ENCODE data around the gene RHBDF1. TPM values are rescaled to one million over a fixed set of nuclear protein-coding genes. Genes with fewer than 3 reads are reported as not detected.

RHBDF1 gene
- total and polyA plus RNA-seq, 8 donors: 33.4 to 50.0 (median 39.7) TPM

DNA sequence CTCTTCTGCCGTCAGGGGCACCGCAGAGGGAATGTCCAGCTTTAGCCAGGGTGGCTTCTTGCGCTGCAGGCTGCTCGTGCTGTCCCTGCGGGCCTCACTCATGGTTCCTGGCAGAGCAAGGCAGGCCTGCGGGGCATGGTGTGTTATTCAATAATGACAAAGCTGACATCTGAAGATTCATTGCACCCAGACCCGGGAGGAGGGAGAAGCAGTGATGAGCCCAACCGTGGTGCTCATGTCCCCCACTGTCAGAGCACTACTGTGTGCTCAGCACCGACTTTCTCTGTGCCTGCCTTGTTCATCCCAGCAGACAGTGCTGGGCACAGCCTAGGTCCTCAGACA, 7.5 kb downstream of the RHBDF1 start:
- Histone ChIP-seq H3K4me3 (no peak overlapping the region), H3K27ac (no peak overlapping the region), H3K36me3 (peaks cover 0 to 49% of the 10 kb centered on the region in 2 donors), H3K9me3 (no peaks in the 10 kb centered on the region), H3K27me3 (no peaks in the 10 kb centered on the region), H3K4me1 (peaks cover 5 to 21% of the 10 kb centered on the region in 2 donors)
- TF ChIP-seq, protein P1, sequence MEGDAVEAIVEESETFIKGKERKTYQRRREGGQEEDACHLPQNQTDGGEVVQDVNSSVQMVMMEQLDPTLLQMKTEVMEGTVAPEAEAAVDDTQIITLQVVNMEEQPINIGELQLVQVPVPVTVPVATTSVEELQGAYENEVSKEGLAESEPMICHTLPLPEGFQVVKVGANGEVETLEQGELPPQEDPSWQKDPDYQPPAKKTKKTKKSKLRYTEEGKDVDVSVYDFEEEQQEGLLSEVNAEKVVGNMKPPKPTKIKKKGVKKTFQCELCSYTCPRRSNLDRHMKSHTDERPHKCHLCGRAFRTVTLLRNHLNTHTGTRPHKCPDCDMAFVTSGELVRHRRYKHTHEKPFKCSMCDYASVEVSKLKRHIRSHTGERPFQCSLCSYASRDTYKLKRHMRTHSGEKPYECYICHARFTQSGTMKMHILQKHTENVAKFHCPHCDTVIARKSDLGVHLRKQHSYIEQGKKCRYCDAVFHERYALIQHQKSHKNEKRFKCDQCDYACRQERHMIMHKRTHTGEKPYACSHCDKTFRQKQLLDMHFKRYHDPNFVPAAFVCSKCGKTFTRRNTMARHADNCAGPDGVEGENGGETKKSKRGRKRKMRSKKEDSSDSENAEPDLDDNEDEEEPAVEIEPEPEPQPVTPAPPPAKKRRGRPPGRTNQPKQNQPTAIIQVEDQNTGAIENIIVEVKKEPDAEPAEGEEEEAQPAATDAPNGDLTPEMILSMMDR (IDR thresholded peaks at IDR 0.05): no peak
- intact Hi-C loops (cut with DNase I): no loop called here
- DNase-seq (no peak), ATAC-seq (no peak)

- no peak overlapping the region for H3K4me3 ChIP-seq
- peaks cover 0 to 55% of the 10 kb centered on the region in 2 donors for H3K36me3 ChIP-seq
- H3K9me3 ChIP-seq: no peaks in the 10 kb centered on the region
- H3K27ac ChIP-seq: no peak overlapping the region
- intact Hi-C loops (cut with DNase I): no loop called here
- peaks cover 5 to 16% of the 10 kb centered on the region in 2 donors for H3K4me1 ChIP-seq
- ATAC-seq (no peak), DNase-seq (peak in 1 of 4 donors; percentile 61)
- TF ChIP-seq, protein P1 (IDR thresholded peaks at IDR 0.05): no peak
- H3K27me3 ChIP-seq: no peaks in the 10 kb centered on the region
Observed at GRCh38 chr16:63998-64913, 8.2 kb downstream of the RHBDF1 start.

- H3K4me1 ChIP-seq: peaks cover 5 to 16% of the 10 kb centered on the region in 2 donors
- H3K27me3 ChIP-seq: no peaks in the 10 kb centered on the region
- no peaks in the 10 kb centered on the region for H3K9me3 ChIP-seq
- no peak overlapping the region for H3K27ac ChIP-seq
- no peak for ATAC-seq
- H3K4me3 ChIP-seq: no peak overlapping the region
- intact Hi-C loops (cut with DNase I): no loop called here
- TF ChIP-seq, protein P1 (IDR thresholded peaks at IDR 0.05): no peak
- peak in 1 of 4 donors; percentile 64 for DNase-seq
- H3K36me3 ChIP-seq: peaks cover 0 to 63% of the 10 kb centered on the region in 2 donors
Observed at GRCh38 chr16:63466-63865, 9.0 kb downstream of the RHBDF1 start.

DNA sequence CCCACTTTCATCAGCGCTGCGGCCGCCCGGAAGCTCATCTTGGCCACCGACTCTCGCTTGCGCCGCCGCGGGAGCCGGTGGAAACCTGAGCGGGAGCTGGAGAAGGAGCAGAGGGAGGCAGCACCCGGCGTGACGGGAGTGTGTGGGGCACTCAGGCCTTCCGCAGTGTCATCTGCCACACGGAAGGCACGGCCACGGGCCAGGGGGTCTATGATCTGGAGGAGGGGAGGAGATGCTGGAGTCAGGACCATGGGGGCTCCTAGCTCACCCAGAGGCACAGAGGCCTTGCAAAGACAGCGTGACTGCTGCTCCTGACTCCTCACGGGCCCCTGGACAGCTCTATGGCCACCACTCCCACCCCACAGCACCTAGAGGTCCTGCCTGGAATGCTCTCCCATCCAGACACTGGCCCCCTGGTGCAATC, 9.5 kb downstream of the RHBDF1 start:
- H3K4me3 ChIP-seq: no peak overlapping the region
- intact Hi-C loops (cut with DNase I): no loop called here
- no peak overlapping the region for H3K27ac ChIP-seq
- no peaks in the 10 kb centered on the region for H3K27me3 ChIP-seq
- H3K36me3 ChIP-seq: peaks cover 0 to 68% of the 10 kb centered on the region in 2 donors
- ATAC-seq (no peak), DNase-seq (peak in 1 of 4 donors; percentile 77)
- H3K9me3 ChIP-seq: no peaks in the 10 kb centered on the region
- H3K4me1 ChIP-seq: peaks cover 5 to 16% of the 10 kb centered on the region in 2 donors
- TF ChIP-seq, protein P1 (IDR thresholded peaks at IDR 0.05): no peak

GRCh38 chr16:62283-62967, 10.0 kb downstream of the RHBDF1 start:
- intact Hi-C loops (cut with DNase I): no loop called here
- Histone ChIP-seq H3K4me3 (no peak overlapping the region), H3K4me1 (peaks cover 5 to 16% of the 10 kb centered on the region in 2 donors), H3K9me3 (no peaks in the 10 kb centered on the region), H3K27ac (no peak overlapping the region), H3K36me3 (peaks cover 0 to 73% of the 10 kb centered on the region in 2 donors), H3K27me3 (no peaks in the 10 kb centered on the region)
- DNase-seq (peak in 1 of 4 donors; percentile 61), ATAC-seq (no peak)
- TF ChIP-seq, protein P1 (IDR thresholded peaks at IDR 0.05): no peak

Measured in left lung (tissue), 10 donors.